Suppressor macrophage treated with lipopolysaccharide for 1 hour (primary cell): ENCODE results near the gene CDKN1B.

Source experiments
- DNase-seq, 3 donors: peaks; one replicate each; pipeline ENCODE4 v3.0.0-alpha.2; 2020 to 2022

CDKN1B gene

DNA sequence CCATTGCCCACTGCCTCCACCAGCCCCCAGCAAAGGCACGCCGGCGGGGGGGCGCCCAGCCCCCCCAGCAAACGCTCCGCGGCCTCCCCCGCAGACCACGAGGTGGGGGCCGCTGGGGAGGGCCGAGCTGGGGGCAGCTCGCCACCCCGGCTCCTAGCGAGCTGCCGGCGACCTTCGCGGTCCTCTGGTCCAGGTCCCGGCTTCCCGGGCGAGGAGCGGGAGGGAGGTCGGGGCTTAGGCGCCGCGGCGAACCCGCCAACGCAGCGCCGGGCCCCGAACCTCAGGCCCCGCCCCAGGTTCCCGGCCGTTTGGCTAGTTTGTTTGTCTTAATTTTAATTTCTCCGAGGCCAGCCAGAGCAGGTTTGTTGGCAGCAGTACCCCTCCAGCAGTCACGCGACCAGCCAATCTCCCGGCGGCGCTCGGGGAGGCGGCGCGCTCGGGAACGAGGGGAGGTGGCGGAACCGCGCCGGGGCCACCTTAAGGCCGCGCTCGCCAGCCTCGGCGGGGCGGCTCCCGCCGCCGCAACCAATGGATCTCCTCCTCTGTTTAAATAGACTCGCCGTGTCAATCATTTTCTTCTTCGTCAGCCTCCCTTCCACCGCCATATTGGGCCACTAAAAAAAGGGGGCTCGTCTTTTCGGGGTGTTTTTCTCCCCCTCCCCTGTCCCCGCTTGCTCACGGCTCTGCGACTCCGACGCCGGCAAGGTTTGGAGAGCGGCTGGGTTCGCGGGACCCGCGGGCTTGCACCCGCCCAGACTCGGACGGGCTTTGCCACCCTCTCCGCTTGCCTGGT, at the start of gene CDKN1B:
CDKN1B (plus strand) TSS at position 576 of the 793 bp plus-strand sequence. CDS start 472 bp downstream, outside the sequence.
- DNase-seq: peak; percentile 88 to 94 (median 93)

GRCh38 chr12:12668005-12668404, 49.2 kb upstream of the CDKN1B start:
- no peak for DNase-seq

DNA sequence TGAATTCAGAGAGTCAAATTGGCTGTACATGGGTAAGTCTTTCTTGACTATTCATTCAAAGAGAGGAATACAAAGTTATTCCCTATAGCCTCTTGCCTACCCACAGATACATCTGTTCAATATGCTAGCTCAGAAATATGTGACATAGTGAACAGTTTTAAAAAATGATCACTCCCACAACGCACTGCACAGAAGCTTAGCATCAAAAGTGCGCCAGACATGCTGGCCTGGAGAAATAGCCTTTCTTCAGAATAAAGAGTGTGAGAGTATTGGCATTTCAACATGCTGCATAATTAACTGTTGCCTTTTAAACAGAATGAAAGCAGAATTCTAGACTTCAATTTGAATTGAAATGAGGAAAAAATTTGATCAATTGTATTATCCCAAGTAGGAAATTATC, 48.1 kb upstream of the CDKN1B start:
- DNase-seq: no peak

GRCh38 chr12:12671850-12672660, 45.1 kb upstream of the CDKN1B start:
- DNase-seq: peak in 2 of 3 donors; percentile 5 to 24

DNA sequence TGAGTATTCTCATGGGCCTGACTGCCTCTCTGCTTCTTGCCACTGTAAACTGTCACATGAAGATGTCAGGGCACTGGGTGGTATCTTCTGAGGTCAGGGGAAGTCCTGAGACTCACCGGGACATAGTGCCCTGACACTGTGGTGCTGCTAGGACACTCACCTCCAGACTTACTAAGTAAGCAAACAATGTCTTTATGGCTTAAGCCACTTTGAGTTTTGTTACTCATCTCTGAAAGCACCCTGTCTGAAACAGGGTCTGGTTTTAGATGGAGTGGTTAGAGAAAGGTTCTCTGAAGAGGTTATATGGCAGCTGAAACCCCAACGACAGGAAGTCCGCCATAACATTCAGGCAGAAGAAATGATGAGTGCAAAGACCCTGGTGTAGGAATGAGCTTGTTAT, 43.9 kb upstream of the CDKN1B start:
- DNase-seq: peak in 1 of 3 donors; percentile 2

GRCh38 chr12:12676605-12677004, 40.6 kb upstream of the CDKN1B start:
- DNase-seq: no peak

- no peak for DNase-seq
These were observed 36.0 kb upstream of the CDKN1B start for GRCh38 chr12:12681061-12681765.

GRCh38 chr12:12682284-12682683, 34.9 kb upstream of the CDKN1B start:
- no peak for DNase-seq

DNA sequence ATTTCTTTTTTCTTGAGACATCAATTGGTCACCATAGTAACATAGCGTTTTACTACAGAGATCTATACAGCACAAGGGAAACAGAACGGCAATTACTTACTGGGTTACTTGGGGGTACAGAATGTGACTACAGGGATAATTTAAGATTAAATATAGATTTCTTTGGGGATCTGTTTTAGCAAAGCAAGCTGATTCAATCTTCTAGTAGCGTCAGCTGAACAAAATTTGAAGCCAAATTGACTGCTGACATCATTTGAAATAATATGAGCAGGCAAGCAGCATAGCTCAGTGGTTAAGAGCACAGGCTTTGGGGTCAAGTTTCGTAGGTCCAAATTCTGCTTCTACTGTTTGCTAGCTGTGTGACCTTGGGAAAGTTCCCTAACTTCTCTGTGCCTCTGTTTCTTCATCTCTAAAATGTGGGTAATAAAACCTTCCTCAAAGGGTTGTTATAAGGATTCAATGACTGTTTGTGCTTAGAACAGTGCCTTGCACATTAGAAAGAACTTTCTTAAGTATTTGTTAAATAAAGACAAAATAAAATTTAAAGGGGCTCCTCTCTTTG, 34.0 kb upstream of the CDKN1B start:
- DNase-seq: no peak

GRCh38 chr12:12683725-12684124, 33.4 kb upstream of the CDKN1B start:
- no peak for DNase-seq

DNA sequence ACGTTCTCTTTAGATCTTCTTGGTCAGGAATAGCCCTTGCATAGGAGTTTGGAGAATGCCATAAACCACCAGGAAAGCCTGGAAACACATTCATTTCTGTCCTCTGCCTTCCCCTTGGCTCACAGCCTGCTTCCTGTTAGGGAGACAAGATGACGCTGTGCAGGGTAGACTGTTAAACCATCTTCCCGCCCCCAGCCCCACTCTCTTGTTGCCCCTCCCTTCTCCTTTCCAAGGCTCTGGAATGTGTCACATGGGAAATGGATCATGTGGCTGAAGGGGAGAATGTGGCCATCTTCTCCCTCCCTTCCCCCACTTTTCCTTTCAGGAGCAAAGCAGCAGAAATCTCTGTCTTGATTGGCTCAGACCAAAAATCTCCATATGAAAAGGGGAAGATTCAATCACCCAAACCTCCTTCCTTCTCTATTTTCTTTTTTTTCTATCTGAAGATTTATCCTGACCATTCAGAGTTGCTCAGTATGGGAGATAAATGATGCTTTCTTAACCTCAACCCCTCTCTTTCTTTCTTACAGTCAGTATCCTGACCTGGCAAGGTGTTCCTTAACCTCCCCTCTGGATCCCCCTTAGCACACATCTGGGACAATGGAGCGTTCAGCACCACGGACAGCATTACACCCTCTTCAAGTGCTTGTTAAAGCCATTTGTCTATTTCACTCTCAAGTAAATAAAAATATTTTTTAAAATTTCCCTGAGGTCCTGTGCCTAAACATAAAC, 32.6 kb upstream of the CDKN1B start:
- DNase-seq: peak; percentile 25 to 50 (median 45)

DNA sequence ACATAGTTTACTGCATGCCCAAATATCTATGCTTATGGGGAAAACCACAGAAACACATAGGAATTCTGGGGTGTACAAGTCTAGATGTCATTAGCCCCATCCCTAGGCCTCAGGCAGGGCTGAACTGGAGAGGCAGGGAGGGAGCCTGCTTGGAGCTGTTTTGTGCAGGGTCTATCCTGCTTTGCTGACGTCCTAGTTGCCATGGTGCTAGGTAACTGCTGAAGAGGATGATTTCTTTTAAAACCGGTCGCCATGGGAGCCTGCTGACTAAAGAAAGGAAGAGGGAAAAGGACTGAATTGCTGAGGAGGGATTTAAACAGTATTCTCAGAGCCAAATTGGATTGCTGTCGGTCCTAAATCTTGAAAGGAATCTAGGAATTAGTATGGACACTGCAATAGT, 31.9 kb upstream of the CDKN1B start:
- no peak for DNase-seq

DNA sequence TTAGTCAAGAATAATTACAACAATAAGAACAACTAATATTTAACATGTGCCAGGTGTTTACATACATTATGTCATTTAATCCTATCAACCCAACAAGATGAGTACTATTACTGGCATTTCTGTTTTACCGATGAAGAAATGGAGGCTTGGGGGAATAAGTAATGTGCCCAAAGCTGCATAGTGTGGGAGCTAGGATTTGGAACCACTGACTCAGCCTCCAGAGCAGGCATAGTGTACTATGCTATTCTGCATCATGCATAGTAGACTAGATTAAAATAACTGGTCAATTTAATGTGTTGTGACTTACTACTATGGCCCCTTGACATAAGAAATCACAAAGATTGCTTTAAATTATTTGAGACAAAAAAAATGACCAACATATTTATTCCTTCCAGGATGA, 30.7 kb upstream of the CDKN1B start:
- no peak for DNase-seq

GRCh38 chr12:12686925-12687324, 30.2 kb upstream of the CDKN1B start:
- DNase-seq: no peak

DNA sequence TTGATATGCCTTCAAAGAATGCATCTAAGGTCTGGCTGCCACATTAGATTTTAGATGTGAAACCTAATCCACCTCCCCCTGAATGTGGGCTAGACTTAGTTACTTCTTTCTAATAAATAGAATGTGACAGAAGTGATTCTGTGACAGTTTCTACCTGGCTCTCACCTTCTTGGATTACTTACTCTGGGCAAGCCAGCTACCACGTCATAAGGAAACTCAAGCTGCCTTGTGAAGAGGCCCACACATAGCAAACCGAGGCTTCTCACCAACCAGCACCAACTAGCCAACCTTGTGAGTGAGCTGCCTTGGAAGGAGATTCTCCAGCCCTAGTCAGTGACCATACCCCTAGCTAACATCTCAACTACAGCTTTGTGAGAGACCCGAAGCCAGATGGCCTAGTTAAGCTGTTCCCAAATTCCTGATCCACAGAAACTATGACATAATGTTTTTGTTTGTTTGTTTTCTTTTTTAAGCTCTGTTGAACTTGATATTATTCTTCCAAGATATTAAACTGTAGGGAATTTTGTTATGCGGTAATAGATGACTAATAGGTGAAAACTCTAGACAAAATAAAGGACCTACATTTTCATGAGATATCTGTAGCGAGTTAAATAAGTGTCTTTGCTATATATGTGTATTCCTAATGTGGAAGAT, 27.4 kb upstream of the CDKN1B start:
- no peak for DNase-seq

- no peak for DNase-seq
These were observed 25.6 kb upstream of the CDKN1B start for GRCh38 chr12:12691549-12691948.

DNA sequence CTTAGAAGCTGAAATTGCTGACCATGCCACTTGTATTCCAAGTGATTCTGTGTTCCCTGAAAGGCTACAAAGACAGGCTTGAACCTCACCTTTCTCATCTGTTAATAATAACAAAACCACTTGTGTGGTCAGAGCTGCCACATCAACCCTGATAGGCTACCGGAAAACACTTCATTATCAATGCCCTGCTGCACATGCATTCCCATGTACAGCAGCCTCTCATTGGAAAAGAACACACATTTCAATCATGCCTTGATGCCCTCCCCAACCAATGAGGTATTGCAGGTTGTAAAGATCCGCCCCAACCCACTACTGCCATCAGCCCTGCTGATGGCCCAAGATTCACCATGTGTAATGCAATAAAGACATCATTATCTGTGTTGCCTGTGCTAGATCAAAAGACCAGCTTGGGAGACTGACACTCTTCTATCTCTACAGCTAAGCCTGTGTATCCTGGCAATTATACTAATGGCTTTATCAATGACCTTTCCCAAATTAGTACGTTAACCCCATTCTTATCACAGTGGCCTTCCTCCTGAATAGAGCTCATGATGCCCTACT, 24.0 kb upstream of the CDKN1B start:
- DNase-seq: no peak

GRCh38 chr12:12696562-12697383, 20.4 kb upstream of the CDKN1B start:
- DNase-seq: peak; percentile 95 to 96 (median 96)

- no peak for DNase-seq
These were observed 17.8 kb upstream of the CDKN1B start for GRCh38 chr12:12699345-12699744.

GRCh38 chr12:12700254-12700653, 16.9 kb upstream of the CDKN1B start:
- DNase-seq: peak; percentile 29 to 55 (median 45)
